ENCODE results near the gene TMEM61. TPM values are rescaled to one million over a fixed set of nuclear protein-coding genes. Genes with fewer than 3 reads are reported as not detected.

Gene TMEM61
- total and polyA plus RNA-seq, 2 of the 8 experiments (the other 6 are each of a cell fraction or from before 2014, with no cell fraction given), result 0.54 to 1.4 TPM

DNA sequence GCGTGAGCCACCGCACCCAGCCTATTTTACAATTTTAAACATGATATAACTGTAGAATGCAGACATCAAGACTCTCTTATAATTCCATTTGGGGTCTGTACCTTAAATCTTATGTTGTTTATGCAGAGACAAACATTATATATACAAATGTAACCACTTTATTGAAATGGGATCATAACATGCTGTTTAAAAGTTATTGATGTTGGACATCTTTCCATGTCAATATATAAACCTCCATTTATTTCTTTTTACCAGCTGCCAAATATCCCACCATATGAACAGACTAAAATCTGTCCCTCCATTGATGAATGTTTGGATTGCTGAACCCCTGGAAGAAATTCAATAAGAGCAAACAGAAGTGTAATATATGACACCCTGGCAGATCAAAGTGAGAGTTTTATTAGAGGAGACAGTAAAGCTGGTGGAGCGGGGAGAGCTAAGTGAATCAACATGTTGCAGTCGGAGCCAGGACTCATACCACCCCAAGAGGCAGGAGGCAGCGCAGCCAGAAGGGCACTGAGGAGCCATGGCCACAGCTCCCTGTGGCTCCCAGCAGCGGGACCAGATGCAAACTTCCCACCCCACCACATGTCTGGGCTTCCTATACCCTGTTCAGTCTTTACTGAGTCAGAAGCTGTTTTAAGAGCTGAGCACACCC lies 54.2 kb downstream of the TMEM61 start (continued):
- TF ChIP-seq, protein P1, sequence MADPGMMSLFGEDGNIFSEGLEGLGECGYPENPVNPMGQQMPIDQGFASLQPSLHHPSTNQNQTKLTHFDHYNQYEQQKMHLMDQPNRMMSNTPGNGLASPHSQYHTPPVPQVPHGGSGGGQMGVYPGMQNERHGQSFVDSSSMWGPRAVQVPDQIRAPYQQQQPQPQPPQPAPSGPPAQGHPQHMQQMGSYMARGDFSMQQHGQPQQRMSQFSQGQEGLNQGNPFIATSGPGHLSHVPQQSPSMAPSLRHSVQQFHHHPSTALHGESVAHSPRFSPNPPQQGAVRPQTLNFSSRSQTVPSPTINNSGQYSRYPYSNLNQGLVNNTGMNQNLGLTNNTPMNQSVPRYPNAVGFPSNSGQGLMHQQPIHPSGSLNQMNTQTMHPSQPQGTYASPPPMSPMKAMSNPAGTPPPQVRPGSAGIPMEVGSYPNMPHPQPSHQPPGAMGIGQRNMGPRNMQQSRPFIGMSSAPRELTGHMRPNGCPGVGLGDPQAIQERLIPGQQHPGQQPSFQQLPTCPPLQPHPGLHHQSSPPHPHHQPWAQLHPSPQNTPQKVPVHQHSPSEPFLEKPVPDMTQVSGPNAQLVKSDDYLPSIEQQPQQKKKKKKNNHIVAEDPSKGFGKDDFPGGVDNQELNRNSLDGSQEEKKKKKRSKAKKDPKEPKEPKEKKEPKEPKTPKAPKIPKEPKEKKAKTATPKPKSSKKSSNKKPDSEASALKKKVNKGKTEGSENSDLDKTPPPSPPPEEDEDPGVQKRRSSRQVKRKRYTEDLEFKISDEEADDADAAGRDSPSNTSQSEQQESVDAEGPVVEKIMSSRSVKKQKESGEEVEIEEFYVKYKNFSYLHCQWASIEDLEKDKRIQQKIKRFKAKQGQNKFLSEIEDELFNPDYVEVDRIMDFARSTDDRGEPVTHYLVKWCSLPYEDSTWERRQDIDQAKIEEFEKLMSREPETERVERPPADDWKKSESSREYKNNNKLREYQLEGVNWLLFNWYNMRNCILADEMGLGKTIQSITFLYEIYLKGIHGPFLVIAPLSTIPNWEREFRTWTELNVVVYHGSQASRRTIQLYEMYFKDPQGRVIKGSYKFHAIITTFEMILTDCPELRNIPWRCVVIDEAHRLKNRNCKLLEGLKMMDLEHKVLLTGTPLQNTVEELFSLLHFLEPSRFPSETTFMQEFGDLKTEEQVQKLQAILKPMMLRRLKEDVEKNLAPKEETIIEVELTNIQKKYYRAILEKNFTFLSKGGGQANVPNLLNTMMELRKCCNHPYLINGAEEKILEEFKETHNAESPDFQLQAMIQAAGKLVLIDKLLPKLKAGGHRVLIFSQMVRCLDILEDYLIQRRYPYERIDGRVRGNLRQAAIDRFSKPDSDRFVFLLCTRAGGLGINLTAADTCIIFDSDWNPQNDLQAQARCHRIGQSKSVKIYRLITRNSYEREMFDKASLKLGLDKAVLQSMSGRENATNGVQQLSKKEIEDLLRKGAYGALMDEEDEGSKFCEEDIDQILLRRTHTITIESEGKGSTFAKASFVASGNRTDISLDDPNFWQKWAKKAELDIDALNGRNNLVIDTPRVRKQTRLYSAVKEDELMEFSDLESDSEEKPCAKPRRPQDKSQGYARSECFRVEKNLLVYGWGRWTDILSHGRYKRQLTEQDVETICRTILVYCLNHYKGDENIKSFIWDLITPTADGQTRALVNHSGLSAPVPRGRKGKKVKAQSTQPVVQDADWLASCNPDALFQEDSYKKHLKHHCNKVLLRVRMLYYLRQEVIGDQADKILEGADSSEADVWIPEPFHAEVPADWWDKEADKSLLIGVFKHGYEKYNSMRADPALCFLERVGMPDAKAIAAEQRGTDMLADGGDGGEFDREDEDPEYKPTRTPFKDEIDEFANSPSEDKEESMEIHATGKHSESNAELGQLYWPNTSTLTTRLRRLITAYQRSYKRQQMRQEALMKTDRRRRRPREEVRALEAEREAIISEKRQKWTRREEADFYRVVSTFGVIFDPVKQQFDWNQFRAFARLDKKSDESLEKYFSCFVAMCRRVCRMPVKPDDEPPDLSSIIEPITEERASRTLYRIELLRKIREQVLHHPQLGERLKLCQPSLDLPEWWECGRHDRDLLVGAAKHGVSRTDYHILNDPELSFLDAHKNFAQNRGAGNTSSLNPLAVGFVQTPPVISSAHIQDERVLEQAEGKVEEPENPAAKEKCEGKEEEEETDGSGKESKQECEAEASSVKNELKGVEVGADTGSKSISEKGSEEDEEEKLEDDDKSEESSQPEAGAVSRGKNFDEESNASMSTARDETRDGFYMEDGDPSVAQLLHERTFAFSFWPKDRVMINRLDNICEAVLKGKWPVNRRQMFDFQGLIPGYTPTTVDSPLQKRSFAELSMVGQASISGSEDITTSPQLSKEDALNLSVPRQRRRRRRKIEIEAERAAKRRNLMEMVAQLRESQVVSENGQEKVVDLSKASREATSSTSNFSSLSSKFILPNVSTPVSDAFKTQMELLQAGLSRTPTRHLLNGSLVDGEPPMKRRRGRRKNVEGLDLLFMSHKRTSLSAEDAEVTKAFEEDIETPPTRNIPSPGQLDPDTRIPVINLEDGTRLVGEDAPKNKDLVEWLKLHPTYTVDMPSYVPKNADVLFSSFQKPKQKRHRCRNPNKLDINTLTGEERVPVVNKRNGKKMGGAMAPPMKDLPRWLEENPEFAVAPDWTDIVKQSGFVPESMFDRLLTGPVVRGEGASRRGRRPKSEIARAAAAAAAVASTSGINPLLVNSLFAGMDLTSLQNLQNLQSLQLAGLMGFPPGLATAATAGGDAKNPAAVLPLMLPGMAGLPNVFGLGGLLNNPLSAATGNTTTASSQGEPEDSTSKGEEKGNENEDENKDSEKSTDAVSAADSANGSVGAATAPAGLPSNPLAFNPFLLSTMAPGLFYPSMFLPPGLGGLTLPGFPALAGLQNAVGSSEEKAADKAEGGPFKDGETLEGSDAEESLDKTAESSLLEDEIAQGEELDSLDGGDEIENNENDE (IDR thresholded peaks at IDR 0.05; ENCODE audit: insufficient replicate concordance, low read length), result no peak

All from H1 (cell line).